Tibial nerve (tissue), 4 donors: ENCODE results near the gene ARF3.

ENCODE experiments used
- CTCF ChIP-seq, 5 experiments: fragments of 200-600 bp in 3 of 5; fragments of 450-650 bp in 2 of 5; sonication (generic) in 3 of 5; IDR thresholded peaks; one replicate each; pipeline ENCODE4 v1.5.1; 2016 to 2019; ENCODE audit warnings: antibody characterized with exemption in 5 of 5, mild to moderate bottlenecking in 3 of 5, moderate library complexity in 2 of 5
- EP300 ChIP-seq, 2 donors: sonication (generic); formaldehyde crosslinking; IDR thresholded peaks; one replicate each; pipeline ENCODE4 v1.6.1; 2017; ENCODE audit warnings: antibody characterized with exemption in 2 of 2, mild to moderate bottlenecking in 1 of 2
- POLR2A ChIP-seq, 2 donors: fragments of 450-650 bp; IDR thresholded peaks; one replicate each; pipeline ENCODE4 v1.6.1; 2017; ENCODE audit warnings: antibody characterized with exemption in 2 of 2, mild to moderate bottlenecking in 2 of 2, moderate library complexity in 2 of 2

GRCh38 chr12:48954061-48954460 lies 3.2 kb downstream of the ARF3 start:
- TF ChIP-seq EP300 (IDR thresholded peaks at IDR 0.05) = no peak
- no peak for TF ChIP-seq POLR2A (IDR thresholded peaks at IDR 0.05)
- TF ChIP-seq CTCF (IDR thresholded peaks at IDR 0.05) = no peak
